HepG2 (cell line): Measurements from ENCODE around the gene ARFGEF2. TPM values are rescaled to one million over a fixed set of nuclear protein-coding genes. Genes with fewer than 3 reads are reported as not detected.

Source experiments
- ATAC-seq: fragments of 200-7000 bp; cut with Tn5 transposase; 3 replicates; pipeline ENCODE4 v1.9.1; 2020; ENCODE audit warnings: mild to moderate bottlenecking, moderate library complexity
- BruUV-seq: library from RNA; stranded (reverse); fragments of 400-500 nt; replicated peaks from 2 replicates; lab custom pipeline; 2021; lab: Mats Ljungman, UMichigan
- CTCF ChIA-PET: fragments of 300-600 bp; formaldehyde crosslinking; extraction: SDS; loops from one replicate; lab custom pipeline; 2021; ENCODE audit warnings: low total read pairs, inconsistent platforms, low intra/inter-chr PET ratio; lab: Yijun Ruan, JAX
- POLR2A ChIA-PET: fragments of 350-600 bp; sonication (Branson Sonifier 250); formaldehyde crosslinking; loops from one replicate; lab custom pipeline; 2020; ENCODE audit warnings: antibody characterized with exemption, inconsistent platforms; lab: Yijun Ruan, JAX
- DNase-seq: peaks from one replicate; pipeline ENCODE4 v3.0.0-alpha.2; 2015; ENCODE audit warnings: low spot score
- FAIRE-seq: peaks from 3 replicates; lab custom pipeline; 2011; peaks lifted over from hg19 to GRCh38; lab: Jason Lieb, UNC
- H2AFZ ChIP-seq: one replicate; pipeline ENCODE4 v1.6.1; 2011; ENCODE audit warnings: low read length, inconsistent platforms
- H3K27ac ChIP-seq: fragments of 300-600 bp; 3 replicates; pipeline ENCODE4 v1.8.0; 2011; ENCODE audit warnings: mixed run types, mild to moderate bottlenecking, mixed read lengths, low read length, inconsistent platforms; ENCODE audit not compliant: insufficient read depth; ENCODE audit errors: extremely low read length
- H3K27me3 ChIP-seq, 2 experiments: fragments of 200-600 bp in 1 of 2; 2 replicates in 1 of 2; 3 replicates in 1 of 2; pipeline versions ENCODE4 v1.6.0 to v1.8.0; 2011; ENCODE audit warnings: low read length in 2 of 2, mild to moderate bottlenecking in 2 of 2, moderate library complexity in 2 of 2, inconsistent platforms in 1 of 2; ENCODE audit not compliant: insufficient read depth in 2 of 2, control insufficient read depth in 1 of 2
- H3K36me3 ChIP-seq, 2 experiments: fragments of 200-600 bp in 1 of 2; replicated peaks in 1 of 2; 2 replicates in 1 of 2; 3 replicates in 1 of 2; pipeline versions ENCODE4 v1.5.1 to v1.8.0; 2011; ENCODE audit warnings: low read length in 2 of 2, inconsistent platforms in 1 of 2; ENCODE audit not compliant: insufficient read depth in 2 of 2, control insufficient read depth in 1 of 2
- H3K4me1 ChIP-seq: 2 replicates; pipeline ENCODE4 v1.5.1; 2012; ENCODE audit warnings: low read length, inconsistent platforms; ENCODE audit not compliant: insufficient read depth
- H3K4me2 ChIP-seq: 2 replicates; pipeline ENCODE4 v1.6.0; 2011; ENCODE audit warnings: low read depth, low read length, inconsistent platforms
- H3K4me3 ChIP-seq, 3 experiments: fragments of 200-600 bp in 1 of 3; sonication (generic), shearing (Covaris generic) in 1 of 3; replicated peaks in 1 of 3; 2 replicates each; pipeline ENCODE4 v1.5.1; 2011 to 2016; ENCODE audit warnings: low read length in 3 of 3, inconsistent platforms in 2 of 3, low read depth in 2 of 3, mild to moderate bottlenecking in 2 of 3, control low read depth in 1 of 3, mixed read lengths in 1 of 3; ENCODE audit not compliant: insufficient read depth in 1 of 3
- H3K79me2 ChIP-seq: one replicate; pipeline ENCODE4 v1.6.1; 2011; ENCODE audit warnings: low read length, inconsistent platforms; ENCODE audit not compliant: insufficient read depth
- H3K9ac ChIP-seq: 2 replicates; pipeline ENCODE4 v1.6.0; 2011; ENCODE audit warnings: mild to moderate bottlenecking, low read depth, low read length, inconsistent platforms; ENCODE audit not compliant: insufficient read depth
- H3K9me3 ChIP-seq: 2 replicates; pipeline ENCODE4 v1.5.1; 2012; ENCODE audit warnings: mild to moderate bottlenecking, low read length
- H4K20me1 ChIP-seq: 2 replicates; pipeline ENCODE4 v1.6.0; 2011; ENCODE audit warnings: inconsistent platforms, mild to moderate bottlenecking, low read length, moderate library complexity; ENCODE audit not compliant: insufficient read depth
- BCL6 ChIP-seq: IDR thresholded peaks from 2 replicates; pipeline ENCODE4 v1.6.1; 2016; ENCODE audit warnings: missing genetic modification reagents, missing compliant biosample characterization
- CCDC6 ChIP-seq: sonication (generic); formaldehyde crosslinking; IDR thresholded peaks from 2 replicates; pipeline ENCODE4 v1.8.1; 2022; ENCODE audit warnings: mild to moderate bottlenecking, missing genetic modification reagents, moderate library complexity
- EHMT2 ChIP-seq: fragments of 200-600 bp; sonication (generic); IDR thresholded peaks from 2 replicates; pipeline ENCODE4 v1.7.0; 2017; ENCODE audit warnings: antibody characterized with exemption, low read depth, low read length, borderline replicate concordance
- JDP2 ChIP-seq: sonication (generic); formaldehyde crosslinking; IDR thresholded peaks from 2 replicates; pipeline ENCODE4 v1.8.1; 2022; ENCODE audit warnings: missing genetic modification reagents, borderline replicate concordance
- LBX2 ChIP-seq: sonication (generic); formaldehyde crosslinking; IDR thresholded peaks from 2 replicates; pipeline ENCODE4 v1.5.0; 2020; ENCODE audit warnings: missing genetic modification reagents, mild to moderate bottlenecking, borderline replicate concordance
- PLSCR1 ChIP-seq: sonication (generic); formaldehyde crosslinking; IDR thresholded peaks from 2 replicates; pipeline ENCODE4 v1.5.0; 2020; ENCODE audit warnings: missing genetic modification reagents, mild to moderate bottlenecking, borderline replicate concordance
- SMYD3 ChIP-seq: sonication (generic); formaldehyde crosslinking; IDR thresholded peaks from 2 replicates; pipeline ENCODE4 v1.8.1; 2023; ENCODE audit warnings: mild to moderate bottlenecking, missing genetic modification reagents
- THYN1 ChIP-seq: sonication (generic); formaldehyde crosslinking; IDR thresholded peaks from 2 replicates; pipeline ENCODE4 v1.8.1; 2023; ENCODE audit warnings: low read depth, mild to moderate bottlenecking, moderate library complexity, missing genetic modification reagents, borderline replicate concordance
- ZKSCAN8 ChIP-seq: IDR thresholded peaks from 2 replicates; pipeline ENCODE4 v1.6.1; 2016; ENCODE audit warnings: borderline replicate concordance, missing genetic modification reagents, missing compliant biosample characterization
- ZNF33B ChIP-seq: sonication (generic); formaldehyde crosslinking; IDR thresholded peaks from 2 replicates; pipeline ENCODE4 v1.5.1; 2020; ENCODE audit warnings: mild to moderate bottlenecking, missing genetic modification reagents
- ZNF530 ChIP-seq: sonication (generic); formaldehyde crosslinking; IDR thresholded peaks from 2 replicates; pipeline ENCODE4 v1.5.0; 2020; ENCODE audit warnings: low read depth, mild to moderate bottlenecking, missing genetic modification reagents
- ZNF546 ChIP-seq: sonication (generic); formaldehyde crosslinking; conservative IDR thresholded peaks from 2 replicates; pipeline ENCODE4 v1.8.1; 2023; ENCODE audit warnings: mild to moderate bottlenecking, missing genetic modification reagents
- ZSCAN22 ChIP-seq: sonication (generic); formaldehyde crosslinking; IDR thresholded peaks from 2 replicates; pipeline ENCODE4 v1.4.0; 2020; ENCODE audit warnings: mild to moderate bottlenecking, missing genetic modification reagents
- WGBS: methylation state at CpG from one replicate; pipeline ENCODE4 v1.1.6; 2017; ENCODE audit warnings: low lambda C conversion rate; 5-methylcytosine and 5-hydroxymethylcytosine counted together
- in situ Hi-C: cut with HindIII; loops from 2 replicates; pipeline ENCODE4 v1.10.0; 2017; ENCODE audit warnings: low pct_unique_long_range_greater_than_20kb; ENCODE audit not compliant: extremely low pct_ligation_motif_present
- intact Hi-C: fragments of 100-400 bp; cut with micrococcal nuclease; formaldehyde crosslinking; loops from one replicate; pipeline ENCODE4 v1.10.0; 2022; ENCODE audit not compliant: unreplicated experiment
- polyA plus RNA-seq, 8 experiments: library from polyadenylated mRNA; depleted of rRNA in 3 of 8; stranded (reverse) in 7 of 8; unstranded in 1 of 8; fragments of >200 nt; fragmentation: Illumina TruSeq in 4 of 8; extraction: Trizol in 4 of 8; gene quantifications; 2 replicates each; pipeline versions ENCODE4 v1.2.1 to v1.2.3, GENCODE V29; 2011 to 2016; ENCODE audit warnings: low read depth in 4 of 8, missing spikeins in 1 of 8, mixed read lengths in 1 of 8; ENCODE audit not compliant: insufficient read depth in 1 of 8
- total RNA-seq, 5 experiments: library from RNA; depleted of rRNA; stranded (reverse); fragments of >200 nt; fragmentation: Illumina TruSeq; extraction: Trizol; gene quantifications; 2 replicates each; pipeline ENCODE4 v1.2.3, GENCODE V29; 2016; ENCODE audit warnings: low read depth in 1 of 5
- TF ChIP-seq, protein P1 (sequence below): sonication (generic); formaldehyde crosslinking; conservative IDR thresholded peaks from 2 replicates; pipeline ENCODE4 v1.4.0; 2020; ENCODE audit warnings: mild to moderate bottlenecking, missing genetic modification reagents, moderate library complexity
- TF ChIP-seq, protein P2 (sequence below): sonication (generic); formaldehyde crosslinking; IDR thresholded peaks from 2 replicates; pipeline ENCODE4 v1.5.0; 2020; ENCODE audit warnings: mild to moderate bottlenecking, missing genetic modification reagents

ARFGEF2 gene
- total and polyA plus RNA-seq, 2 of the 13 experiments (the other 11 are each of a cell fraction or from before 2014, with no cell fraction given), result 44.0 to 60.8 TPM

- WGBS, result 95% methylated on average over 6 of the region's 6 CpGs
- TF ChIP-seq LBX2 (CRISPR knock-in tag) (no peak), ZNF33B (CRISPR knock-in tag) (no peak), PLSCR1 (CRISPR knock-in tag) (no peak), BCL6 (CRISPR knock-in tag) (no peak), ZNF530 (CRISPR knock-in tag) (no peak), JDP2 (CRISPR knock-in tag) (no peak), ZNF546 (CRISPR knock-in tag) (no peak), ZSCAN22 (CRISPR knock-in tag) (no peak), THYN1 (no peak), EHMT2 (no peak), ZKSCAN8 (CRISPR knock-in tag) (no peak), CCDC6 (CRISPR knock-in tag) (no peak), SMYD3 (CRISPR knock-in tag) (no peak)
- TF ChIP-seq, protein P1, sequence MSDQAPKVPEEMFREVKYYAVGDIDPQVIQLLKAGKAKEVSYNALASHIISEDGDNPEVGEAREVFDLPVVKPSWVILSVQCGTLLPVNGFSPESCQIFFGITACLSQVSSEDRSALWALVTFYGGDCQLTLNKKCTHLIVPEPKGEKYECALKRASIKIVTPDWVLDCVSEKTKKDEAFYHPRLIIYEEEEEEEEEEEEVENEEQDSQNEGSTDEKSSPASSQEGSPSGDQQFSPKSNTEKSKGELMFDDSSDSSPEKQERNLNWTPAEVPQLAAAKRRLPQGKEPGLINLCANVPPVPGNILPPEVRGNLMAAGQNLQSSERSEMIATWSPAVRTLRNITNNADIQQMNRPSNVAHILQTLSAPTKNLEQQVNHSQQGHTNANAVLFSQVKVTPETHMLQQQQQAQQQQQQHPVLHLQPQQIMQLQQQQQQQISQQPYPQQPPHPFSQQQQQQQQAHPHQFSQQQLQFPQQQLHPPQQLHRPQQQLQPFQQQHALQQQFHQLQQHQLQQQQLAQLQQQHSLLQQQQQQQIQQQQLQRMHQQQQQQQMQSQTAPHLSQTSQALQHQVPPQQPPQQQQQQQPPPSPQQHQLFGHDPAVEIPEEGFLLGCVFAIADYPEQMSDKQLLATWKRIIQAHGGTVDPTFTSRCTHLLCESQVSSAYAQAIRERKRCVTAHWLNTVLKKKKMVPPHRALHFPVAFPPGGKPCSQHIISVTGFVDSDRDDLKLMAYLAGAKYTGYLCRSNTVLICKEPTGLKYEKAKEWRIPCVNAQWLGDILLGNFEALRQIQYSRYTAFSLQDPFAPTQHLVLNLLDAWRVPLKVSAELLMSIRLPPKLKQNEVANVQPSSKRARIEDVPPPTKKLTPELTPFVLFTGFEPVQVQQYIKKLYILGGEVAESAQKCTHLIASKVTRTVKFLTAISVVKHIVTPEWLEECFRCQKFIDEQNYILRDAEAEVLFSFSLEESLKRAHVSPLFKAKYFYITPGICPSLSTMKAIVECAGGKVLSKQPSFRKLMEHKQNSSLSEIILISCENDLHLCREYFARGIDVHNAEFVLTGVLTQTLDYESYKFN (CRISPR knock-in tag), result no peak
- TF ChIP-seq, protein P2, sequence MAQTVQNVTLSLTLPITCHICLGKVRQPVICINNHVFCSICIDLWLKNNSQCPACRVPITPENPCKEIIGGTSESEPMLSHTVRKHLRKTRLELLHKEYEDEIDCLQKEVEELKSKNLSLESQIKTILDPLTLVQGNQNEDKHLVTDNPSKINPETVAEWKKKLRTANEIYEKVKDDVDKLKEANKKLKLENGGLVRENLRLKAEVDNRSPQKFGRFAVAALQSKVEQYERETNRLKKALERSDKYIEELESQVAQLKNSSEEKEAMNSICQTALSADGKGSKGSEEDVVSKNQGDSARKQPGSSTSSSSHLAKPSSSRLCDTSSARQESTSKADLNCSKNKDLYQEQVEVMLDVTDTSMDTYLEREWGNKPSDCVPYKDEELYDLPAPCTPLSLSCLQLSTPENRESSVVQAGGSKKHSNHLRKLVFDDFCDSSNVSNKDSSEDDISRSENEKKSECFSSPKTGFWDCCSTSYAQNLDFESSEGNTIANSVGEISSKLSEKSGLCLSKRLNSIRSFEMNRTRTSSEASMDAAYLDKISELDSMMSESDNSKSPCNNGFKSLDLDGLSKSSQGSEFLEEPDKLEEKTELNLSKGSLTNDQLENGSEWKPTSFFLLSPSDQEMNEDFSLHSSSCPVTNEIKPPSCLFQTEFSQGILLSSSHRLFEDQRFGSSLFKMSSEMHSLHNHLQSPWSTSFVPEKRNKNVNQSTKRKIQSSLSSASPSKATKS, result no peak
- no TSS peak for BruUV-seq
- H3K27me3 ChIP-seq, result no peaks in the 10 kb centered on the region
- no peak for DNase-seq
- no peaks in the 10 kb centered on the region for H3K4me1 ChIP-seq
- ChIA-PET CTCF (no interaction called here), POLR2A (no interaction called here)
- intact Hi-C loops, result no loop called here
- no peak overlapping the region for H3K27ac ChIP-seq
- in situ Hi-C loops, result no loop called here
- no peak for ATAC-seq
- H2AFZ ChIP-seq, result no peak overlapping the region
- H3K4me3 ChIP-seq, result no peak overlapping the region
- H3K9ac ChIP-seq, result no peak overlapping the region
- FAIRE-seq, result no peak
- no peaks in the 10 kb centered on the region for H3K9me3 ChIP-seq
- H3K79me2 ChIP-seq, result peaks cover 3% of the 10 kb centered on the region
- peaks cover 66 to 93% of the 10 kb centered on the region in 2 experiments for H3K36me3 ChIP-seq
- H4K20me1 ChIP-seq, result peaks cover 21% of the 10 kb centered on the region
- H3K4me2 ChIP-seq, result no peak overlapping the region
Observed at GRCh38 chr20:48952656-48953055, 31.1 kb downstream of the ARFGEF2 start.
